GM18508 (cell line): ENCODE data around the gene MFNG.

ENCODE experiments used
- ATAC-seq: cut with Tn5 transposase; IDR thresholded peaks from one replicate; pipeline ENCODE4 v1.9.1; 2021; ENCODE audit warnings: moderate number of reproducible peaks; ENCODE audit not compliant: insufficient read depth, unreplicated experiment

MFNG gene

GRCh38 chr22:37454857-37455686, 31.1 kb downstream of the MFNG start:
- ATAC-seq: no peak

DNA sequence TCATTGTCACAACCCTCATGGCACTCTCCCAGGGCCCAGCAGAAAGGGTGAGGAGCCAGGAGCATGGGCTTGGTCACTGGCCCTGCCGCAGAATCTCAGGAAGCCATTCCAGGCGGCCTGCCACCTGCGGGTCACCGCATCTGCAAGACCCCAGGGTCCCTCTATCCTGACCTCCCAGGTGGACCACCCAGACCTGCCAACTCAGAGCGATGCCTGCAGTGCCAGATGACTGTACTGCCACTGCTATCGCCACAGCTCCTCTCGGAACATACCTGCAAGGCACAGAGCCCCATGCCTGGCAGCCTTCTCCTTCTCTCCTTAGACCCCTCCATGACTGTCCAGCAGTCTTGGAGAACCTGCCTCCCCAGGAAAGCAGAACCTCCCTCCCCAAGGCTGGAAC, 32.5 kb downstream of the MFNG start:
- no peak for ATAC-seq

DNA sequence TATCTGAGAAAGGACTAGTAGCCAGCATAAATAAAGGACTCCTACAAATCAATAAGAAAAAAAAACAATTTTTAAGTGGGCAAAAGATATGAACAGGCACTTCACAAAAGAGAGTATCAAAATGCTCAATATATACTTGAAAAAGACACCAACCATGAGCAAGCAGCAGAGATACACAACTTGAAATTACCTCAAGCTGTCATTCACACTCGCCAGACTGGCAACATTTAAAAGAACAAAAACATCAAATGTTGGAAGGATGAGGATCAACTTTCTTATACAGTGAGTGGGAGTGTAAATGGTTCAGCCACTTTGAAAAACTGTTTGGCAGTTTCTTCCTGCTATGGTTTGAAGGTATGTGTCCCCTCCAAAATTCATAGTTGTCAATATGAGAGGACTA, 35.0 kb downstream of the MFNG start:
- no peak for ATAC-seq

DNA sequence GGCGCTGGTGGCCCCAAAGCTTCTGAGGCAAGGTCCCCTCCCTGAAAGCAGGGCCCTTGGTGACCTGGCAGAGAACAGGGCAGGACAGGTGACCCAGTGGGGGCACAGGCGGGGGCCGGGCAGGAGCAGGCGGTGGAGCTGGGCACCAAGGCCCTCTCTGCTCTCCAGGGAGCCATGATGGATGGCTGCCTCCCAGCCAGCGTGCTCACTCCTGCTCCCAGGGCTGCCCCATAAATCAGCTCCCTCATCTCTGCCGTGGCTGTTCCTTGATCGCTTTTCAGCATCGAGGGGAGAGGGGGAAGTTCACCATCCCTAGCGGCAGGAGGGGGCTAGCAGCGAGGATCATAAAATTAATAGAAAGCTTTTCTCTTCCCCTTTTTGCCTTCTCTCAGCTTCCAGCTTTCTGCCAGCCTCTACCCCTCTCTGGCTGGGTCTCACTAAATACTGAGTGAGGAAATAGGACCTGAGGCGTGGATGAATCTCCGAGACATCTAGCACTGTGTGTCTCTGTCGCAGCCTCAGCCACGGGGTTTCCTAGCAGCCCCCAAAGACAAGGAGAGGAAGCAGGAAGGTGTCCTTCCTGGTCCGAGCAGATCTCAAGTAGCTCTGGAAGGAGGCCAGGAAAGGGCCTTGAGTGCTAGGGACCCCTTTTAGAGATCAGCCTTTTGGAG, 36.7 kb downstream of the MFNG start:
- no peak for ATAC-seq

DNA sequence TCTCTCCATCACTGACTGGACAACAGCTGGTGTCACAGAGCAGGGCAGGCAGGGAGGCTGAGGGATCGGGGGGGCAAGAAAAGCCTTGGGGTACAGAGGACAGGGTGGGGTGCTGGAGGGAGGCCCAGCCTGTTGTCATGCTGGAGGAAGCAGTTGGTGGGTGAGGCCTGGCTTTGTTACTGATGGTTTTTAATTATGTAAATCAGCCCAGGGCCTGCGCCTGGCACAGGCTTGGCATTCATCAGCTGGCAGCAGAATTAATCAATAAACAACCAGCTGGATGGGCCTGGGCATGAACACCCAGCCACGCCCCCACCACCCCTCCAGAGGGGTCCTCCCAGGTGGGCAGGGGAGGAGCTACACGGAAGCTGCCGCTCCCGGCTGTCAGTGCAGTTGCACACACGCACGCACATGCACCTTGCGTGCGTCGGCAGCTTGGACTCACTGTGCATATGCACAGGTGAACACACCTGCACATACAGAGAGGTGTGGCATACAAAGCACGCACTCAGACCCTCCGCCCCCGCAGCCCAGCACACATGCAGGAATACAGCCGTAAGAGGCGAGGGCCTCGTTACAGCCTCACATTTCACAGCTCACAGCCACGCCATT, 37.6 kb downstream of the MFNG start:
- ATAC-seq: no peak

GRCh38 chr22:37445501-37445900, 40.7 kb downstream of the MFNG start:
- no peak for ATAC-seq

GRCh38 chr22:37443977-37444376, 42.2 kb downstream of the MFNG start:
- ATAC-seq: no peak

DNA sequence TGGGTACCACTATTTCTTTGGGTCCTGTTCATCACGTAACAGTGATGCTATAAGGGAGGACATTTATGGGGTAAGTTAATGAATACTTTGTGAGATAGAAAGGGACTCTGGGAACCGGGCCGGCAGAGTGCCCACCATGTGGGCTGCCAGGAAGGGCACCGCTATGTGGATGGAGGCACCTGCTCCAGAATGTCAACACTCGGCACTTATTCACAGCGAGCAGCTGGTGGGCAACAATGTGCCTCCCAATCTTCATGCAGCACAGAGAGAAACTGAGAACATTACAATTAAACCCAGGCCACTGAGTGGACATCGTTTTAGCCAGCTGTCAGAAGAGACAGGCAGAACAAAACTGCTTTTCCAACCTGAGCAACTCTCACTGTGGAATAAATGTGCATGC, 43.1 kb downstream of the MFNG start:
- no peak for ATAC-seq

DNA sequence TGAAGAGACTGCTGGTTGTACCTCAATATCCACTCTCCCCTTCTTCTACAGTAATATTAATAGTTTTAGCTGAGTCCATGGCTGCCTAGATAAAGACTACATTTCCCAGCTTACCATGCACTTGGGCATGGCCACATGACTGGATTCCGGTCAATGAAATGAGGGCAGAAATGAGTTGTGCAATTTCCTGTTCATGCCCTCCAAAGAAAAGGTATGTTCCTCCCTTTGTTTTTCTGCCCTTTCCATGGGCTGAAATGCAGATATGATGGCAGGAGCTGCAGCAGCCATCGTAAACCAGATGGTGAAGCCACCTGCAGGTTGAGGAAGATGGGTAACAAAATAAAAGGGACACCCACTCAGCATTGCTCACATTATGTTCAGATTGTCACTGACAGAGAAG, 43.6 kb downstream of the MFNG start:
- no peak for ATAC-seq

DNA sequence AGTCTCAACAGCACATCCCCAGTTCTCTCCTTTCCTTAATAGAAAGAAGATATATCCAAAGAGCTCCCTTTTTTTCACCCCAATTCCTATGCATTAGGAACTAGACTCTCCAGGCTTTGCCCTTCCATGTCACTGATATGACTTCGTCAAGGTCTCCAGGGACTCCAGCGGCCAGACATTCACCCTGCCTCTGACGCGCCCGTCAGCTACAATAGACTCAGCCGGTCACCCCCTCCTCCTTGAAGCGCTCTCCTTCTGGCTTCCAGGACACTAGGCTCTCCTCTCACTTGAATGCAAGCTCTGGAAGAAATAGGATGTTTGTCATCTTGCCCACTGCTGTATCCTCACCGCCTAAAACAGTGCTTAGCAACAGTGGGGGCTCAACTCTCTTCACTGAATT, 44.0 kb downstream of the MFNG start:
- no peak for ATAC-seq

- no peak for ATAC-seq
Measured at GRCh38 chr22:37440875-37441274, 45.3 kb downstream of the MFNG start.

GRCh38 chr22:37439347-37439746, 46.8 kb downstream of the MFNG start:
- ATAC-seq: no peak

- ATAC-seq: no peak
Measured at GRCh38 chr22:37435970-37436603, 50.1 kb downstream of the MFNG start.

DNA sequence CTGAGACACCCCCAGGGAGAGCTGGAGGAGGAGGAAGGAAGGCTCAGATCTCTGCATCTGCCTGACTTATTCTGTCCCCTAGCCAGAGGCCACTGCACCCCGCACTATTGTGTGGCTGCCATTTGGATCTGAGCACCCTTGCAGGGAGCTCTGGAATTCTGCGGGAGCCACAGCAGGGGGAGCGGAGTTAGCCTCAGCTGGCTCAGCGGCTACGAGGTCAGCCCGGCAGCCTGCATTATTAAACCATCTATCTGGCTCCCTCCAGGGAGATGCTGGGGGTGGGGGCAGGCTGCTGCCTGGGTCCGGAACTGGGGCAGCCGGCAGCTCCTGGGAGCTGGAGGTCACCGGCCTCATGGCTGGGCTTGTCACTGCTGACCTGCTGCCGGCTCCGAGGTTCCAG, 52.4 kb downstream of the MFNG start:
- no peak for ATAC-seq

GRCh38 chr22:37432708-37433054, 53.5 kb downstream of the MFNG start:
- ATAC-seq: no peak

DNA sequence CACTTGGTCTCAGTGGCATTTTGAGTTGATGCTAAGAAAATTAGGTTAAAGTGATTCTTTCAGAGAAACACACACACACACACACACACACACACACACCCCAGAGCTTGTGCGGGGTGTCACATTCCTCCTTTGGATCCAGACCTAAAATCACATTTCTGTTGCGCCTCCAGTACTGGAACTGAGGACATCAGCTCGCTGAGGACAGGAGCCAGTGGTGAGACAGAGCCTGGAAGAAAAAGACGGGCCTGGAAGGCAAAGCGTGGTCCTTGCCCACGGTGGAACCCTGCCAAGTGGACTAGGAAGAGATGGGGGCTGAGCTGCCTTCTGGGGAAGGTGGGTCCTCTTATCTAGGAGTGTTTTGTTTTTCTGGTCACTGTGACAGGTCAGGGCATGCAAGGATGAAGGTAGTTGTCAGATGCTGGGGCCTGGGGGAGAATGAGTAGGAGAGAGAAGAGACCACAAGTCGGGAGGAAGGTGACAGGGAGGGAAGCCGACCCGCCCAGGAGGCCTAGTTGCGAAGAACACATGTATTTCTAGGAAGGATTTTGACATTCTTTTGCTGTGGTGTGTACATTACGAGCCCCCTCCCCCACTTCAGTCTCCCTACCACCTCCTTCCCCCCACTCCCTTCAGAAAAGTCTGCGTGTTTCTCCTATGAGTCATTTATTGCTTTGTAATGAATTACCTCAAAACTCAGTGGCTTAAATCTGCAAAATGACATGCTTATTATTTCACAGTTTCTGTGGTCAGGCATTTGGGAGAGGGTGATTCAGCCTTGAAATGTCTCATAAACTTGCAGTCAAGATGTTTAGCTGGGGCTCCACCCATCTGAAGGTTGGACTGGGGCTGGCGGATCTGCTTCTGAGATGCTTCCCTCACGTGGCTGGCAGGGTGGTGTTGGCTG, 54.1 kb downstream of the MFNG start:
- no peak for ATAC-seq

DNA sequence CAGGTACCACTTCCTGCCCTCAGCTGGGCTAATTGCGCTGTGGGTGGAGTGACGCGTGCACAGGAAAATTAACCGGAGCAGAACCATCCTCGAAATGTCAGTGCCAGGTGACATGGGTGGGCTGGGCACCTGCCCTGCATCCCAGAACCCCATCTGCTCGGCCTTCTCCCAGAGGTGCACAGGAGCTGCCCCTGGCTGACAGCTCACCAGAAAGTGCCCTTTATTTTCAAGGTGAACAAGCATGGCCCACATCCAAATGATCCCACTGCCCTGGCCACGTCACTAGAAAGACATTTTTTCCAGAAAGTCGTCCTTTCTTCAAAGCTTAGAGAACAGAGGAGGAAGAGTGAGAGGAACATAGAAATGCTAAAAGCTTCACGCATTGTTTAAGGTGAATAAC, 54.8 kb downstream of the MFNG start:
- no peak for ATAC-seq

DNA sequence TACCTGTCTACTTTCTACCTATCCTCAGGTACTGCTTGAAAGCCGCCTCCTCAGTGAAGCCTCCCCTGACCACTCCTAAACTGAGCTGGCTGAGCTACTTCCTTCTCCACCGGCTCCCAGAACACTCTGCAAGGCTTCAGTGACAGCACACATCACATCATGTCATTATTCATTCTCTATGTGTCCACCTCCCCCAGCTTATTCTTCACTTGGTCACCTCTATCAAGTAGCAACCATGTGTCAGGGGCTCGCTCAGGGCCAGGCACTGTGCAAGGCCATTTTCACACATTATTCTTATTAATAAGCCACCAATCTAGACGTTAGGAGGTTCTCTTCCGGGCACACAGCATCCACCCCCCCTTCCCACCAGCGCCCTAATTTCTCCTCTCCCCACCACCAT, 55.2 kb downstream of the MFNG start:
- no peak for ATAC-seq

DNA sequence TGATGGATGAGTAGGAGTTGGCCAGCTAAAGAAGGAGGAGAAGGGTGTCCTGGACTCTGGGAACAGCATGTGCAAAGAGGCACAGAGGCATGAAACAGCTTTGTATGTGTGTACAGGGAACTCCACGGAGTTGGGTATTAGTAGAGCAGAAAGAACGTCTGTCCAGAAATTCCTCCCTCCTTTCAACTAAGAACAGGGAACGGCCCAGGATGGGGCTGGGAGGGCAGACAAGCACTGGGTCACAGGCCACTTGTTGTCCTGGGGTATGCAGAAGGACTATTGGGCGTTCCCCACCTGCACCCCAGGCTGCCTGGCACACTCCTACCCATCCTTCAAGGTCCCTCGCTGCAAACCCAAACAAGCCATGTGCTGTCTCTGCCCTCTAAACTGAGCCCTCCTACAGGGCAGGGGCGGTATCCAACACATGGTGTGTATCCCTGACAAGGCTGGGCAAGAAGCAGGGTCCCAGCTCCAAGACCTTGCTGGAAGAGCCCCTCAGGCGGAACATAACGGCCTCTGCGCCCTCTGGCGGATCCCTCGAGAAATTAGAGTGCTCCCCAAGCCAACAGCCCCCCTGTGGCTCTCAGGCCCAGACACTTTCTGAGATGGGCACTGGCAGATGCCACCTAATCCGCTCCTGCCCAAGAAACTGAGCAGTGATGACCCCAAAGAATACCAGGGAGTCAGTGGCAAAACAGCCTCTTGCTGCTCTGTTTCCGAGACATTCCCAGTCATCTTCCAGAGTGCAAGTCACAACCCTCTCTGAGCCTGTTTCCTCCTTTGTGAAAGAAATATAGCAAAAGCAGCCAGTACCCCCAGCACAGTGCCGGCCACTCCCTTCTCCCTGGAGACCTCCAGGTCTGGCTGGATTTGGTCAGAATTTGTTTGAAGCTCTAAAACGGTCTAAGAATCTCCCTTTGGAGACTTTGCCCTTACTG, 57.3 kb downstream of the MFNG start:
- no peak for ATAC-seq
